ENCODE data around the gene INSYN2B.

The INSYN2B gene

GRCh38 chr5:169918228-169918627 lies 62.1 kb downstream of the INSYN2B start:
- Histone ChIP-seq H3K27me3 (ENCODE audit: insufficient read depth, poor library complexity, severe bottlenecking) (no peaks in the 10 kb centered on the region), H3K27ac (replicated peaks) (no peak overlapping the region), H3K4me3 (replicated peaks; ENCODE audit: insufficient read depth, low read length) (no peak overlapping the region)
- TF ChIP-seq POLR2AphosphoS5 (IDR thresholded peaks at IDR 0.05; ENCODE audit: low read depth) = no peak
- no peak for TF ChIP-seq SPI1 (IDR thresholded peaks at IDR 0.05; ENCODE audit: borderline replicate concordance, low read depth)
- DNase-seq (ENCODE audit: low read depth in 1 of 2, low spot score in 1 of 2) = no peak

GRCh38 chr5:169917500-169917899 lies 62.8 kb downstream of the INSYN2B start:
- Histone ChIP-seq H3K27ac (replicated peaks) (no peak overlapping the region), H3K4me3 (replicated peaks; ENCODE audit: insufficient read depth, low read length) (no peak overlapping the region), H3K27me3 (ENCODE audit: insufficient read depth, poor library complexity, severe bottlenecking) (no peaks in the 10 kb centered on the region)
- DNase-seq (ENCODE audit: low read depth in 1 of 2, low spot score in 1 of 2) = no peak
- TF ChIP-seq GABPA (IDR thresholded peaks at IDR 0.05; ENCODE audit: low read depth) (no peak), POLR2AphosphoS5 (IDR thresholded peaks at IDR 0.05; ENCODE audit: low read depth) (no peak), CTCF (IDR thresholded peaks at IDR 0.05; ENCODE audit: insufficient read depth, low read length) (no peak), REST (IDR thresholded peaks at IDR 0.05; ENCODE audit: insufficient replicate concordance, low read depth) (no peak), SPI1 (IDR thresholded peaks at IDR 0.05; ENCODE audit: borderline replicate concordance, low read depth) (no peak)

- DNase-seq (ENCODE audit: low read depth in 1 of 2, low spot score in 1 of 2) = no peak
- no peak overlapping the region for H3K4me3 ChIP-seq (replicated peaks; ENCODE audit: insufficient read depth, low read length)
- no peak overlapping the region for H3K27ac ChIP-seq (replicated peaks)
- no peaks in the 10 kb centered on the region for H3K27me3 ChIP-seq (ENCODE audit: insufficient read depth, poor library complexity, severe bottlenecking)
- TF ChIP-seq REST (IDR thresholded peaks at IDR 0.05; ENCODE audit: insufficient replicate concordance, low read depth) (peak; percentile 83), GABPA (IDR thresholded peaks at IDR 0.05; ENCODE audit: low read depth) (no peak)
Observed at GRCh38 chr5:169914766-169915165, 65.5 kb downstream of the INSYN2B start.

GRCh38 chr5:169913479-169913878 lies 66.8 kb downstream of the INSYN2B start:
- DNase-seq (ENCODE audit: low read depth in 1 of 2, low spot score in 1 of 2) = no peak
- Histone ChIP-seq H3K4me3 (replicated peaks; ENCODE audit: insufficient read depth, low read length) (no peak overlapping the region), H3K27me3 (ENCODE audit: insufficient read depth, poor library complexity, severe bottlenecking) (no peaks in the 10 kb centered on the region), H3K27ac (replicated peaks) (no peak overlapping the region)
- TF ChIP-seq GABPA (IDR thresholded peaks at IDR 0.05; ENCODE audit: low read depth) = no peak
- TF ChIP-seq SPI1 (IDR thresholded peaks at IDR 0.05; ENCODE audit: borderline replicate concordance, low read depth) = no peak
- no peak for TF ChIP-seq REST (IDR thresholded peaks at IDR 0.05; ENCODE audit: insufficient replicate concordance, low read depth)
- TF ChIP-seq CTCF (IDR thresholded peaks at IDR 0.05; ENCODE audit: insufficient read depth, low read length) = no peak
- no peak for TF ChIP-seq POLR2AphosphoS5 (IDR thresholded peaks at IDR 0.05; ENCODE audit: low read depth)

All from HL-60 (cell line).